ENCODE measurements around the gene APLF. TPM values are rescaled to one million over a fixed set of nuclear protein-coding genes. Genes with fewer than 3 reads are reported as not detected.

The APLF gene
- total and polyA plus RNA-seq, 10 of the 15 experiments (the other 5 are each of a cell fraction or from before 2014, with no cell fraction given): 0.66 to 2.8 (median 1.8) TPM

DNA sequence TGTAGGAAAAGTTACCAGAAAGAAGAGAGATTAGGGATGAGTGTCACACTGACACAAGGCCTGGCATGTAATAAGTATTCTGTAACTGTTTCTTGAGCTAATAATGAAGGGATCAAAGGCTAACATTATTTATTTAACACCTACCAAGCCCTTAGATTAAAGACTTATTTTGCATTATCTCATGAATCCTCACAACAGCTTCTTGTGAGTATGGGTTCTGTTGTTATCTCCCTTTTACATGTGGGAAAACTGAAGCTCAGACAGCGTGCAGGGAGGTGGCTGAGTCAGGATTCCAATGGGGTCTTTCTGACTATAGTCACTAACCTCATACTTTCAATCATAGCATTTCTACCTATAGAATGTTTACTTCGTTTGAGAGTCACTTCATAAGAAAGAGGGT lies 97.0 kb downstream of the APLF start:
- DNase-seq (ENCODE audit: low read depth, low spot score): no peak
- RAD21 ChIA-PET (ENCODE audit: unreplicated experiment): no interaction called here
- POLR2A ChIA-PET: no interaction called here
- BruUV-seq (replicated peaks): no TSS peak
- no peak overlapping the region for H3K27ac ChIP-seq (ENCODE audit: control insufficient read depth, insufficient read depth)
- no peak overlapping the region for H3K9ac ChIP-seq (ENCODE audit: control insufficient read depth, insufficient read depth, low read length)
- no peaks in the 10 kb centered on the region for H4K20me1 ChIP-seq (ENCODE audit: control insufficient read depth, insufficient read depth)
- CTCF ChIA-PET: interaction anchor here (1.0 to 1.7 kb wide), 4 partner anchors 11 to 100 kb away, joined by 3 to 8 read pairs (median 5); no protein-coding TSS in a partner anchor
- intact Hi-C loops (cut with micrococcal nuclease; ENCODE audit: unreplicated experiment): no loop called here
- no peaks in the 10 kb centered on the region for H3K79me2 ChIP-seq (ENCODE audit: control insufficient read depth, insufficient read depth, low read length)
- FAIRE-seq: no peak
- TF ChIP-seq, protein P1, sequence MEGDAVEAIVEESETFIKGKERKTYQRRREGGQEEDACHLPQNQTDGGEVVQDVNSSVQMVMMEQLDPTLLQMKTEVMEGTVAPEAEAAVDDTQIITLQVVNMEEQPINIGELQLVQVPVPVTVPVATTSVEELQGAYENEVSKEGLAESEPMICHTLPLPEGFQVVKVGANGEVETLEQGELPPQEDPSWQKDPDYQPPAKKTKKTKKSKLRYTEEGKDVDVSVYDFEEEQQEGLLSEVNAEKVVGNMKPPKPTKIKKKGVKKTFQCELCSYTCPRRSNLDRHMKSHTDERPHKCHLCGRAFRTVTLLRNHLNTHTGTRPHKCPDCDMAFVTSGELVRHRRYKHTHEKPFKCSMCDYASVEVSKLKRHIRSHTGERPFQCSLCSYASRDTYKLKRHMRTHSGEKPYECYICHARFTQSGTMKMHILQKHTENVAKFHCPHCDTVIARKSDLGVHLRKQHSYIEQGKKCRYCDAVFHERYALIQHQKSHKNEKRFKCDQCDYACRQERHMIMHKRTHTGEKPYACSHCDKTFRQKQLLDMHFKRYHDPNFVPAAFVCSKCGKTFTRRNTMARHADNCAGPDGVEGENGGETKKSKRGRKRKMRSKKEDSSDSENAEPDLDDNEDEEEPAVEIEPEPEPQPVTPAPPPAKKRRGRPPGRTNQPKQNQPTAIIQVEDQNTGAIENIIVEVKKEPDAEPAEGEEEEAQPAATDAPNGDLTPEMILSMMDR (IDR thresholded peaks at IDR 0.05 in 2 of 3, conservative IDR thresholded peaks at IDR 0.05 in 1 of 3; ENCODE audit: control insufficient read depth in 2 of 3, extremely low read depth in 1 of 3, insufficient read depth in 1 of 3, low read depth in 3 of 3, low read length in 3 of 3): no peak
- TF ChIP-seq BMI1 (IDR thresholded peaks at IDR 0.05; ENCODE audit: borderline replicate concordance) (no peak), SIN3A (IDR thresholded peaks at IDR 0.05; ENCODE audit: low read depth, low read length) (no peak), RAD21 (IDR thresholded peaks at IDR 0.05; ENCODE audit: insufficient read depth, low read depth, low read length) (no peak), TCF12 (IDR thresholded peaks at IDR 0.05; ENCODE audit: low read depth, low read length) (no peak), LARP7 (IDR thresholded peaks at IDR 0.05) (no peak), NFIC (IDR thresholded peaks at IDR 0.05; ENCODE audit: low read depth, low read length) (no peak)
- TF ChIP-seq, protein P2, sequence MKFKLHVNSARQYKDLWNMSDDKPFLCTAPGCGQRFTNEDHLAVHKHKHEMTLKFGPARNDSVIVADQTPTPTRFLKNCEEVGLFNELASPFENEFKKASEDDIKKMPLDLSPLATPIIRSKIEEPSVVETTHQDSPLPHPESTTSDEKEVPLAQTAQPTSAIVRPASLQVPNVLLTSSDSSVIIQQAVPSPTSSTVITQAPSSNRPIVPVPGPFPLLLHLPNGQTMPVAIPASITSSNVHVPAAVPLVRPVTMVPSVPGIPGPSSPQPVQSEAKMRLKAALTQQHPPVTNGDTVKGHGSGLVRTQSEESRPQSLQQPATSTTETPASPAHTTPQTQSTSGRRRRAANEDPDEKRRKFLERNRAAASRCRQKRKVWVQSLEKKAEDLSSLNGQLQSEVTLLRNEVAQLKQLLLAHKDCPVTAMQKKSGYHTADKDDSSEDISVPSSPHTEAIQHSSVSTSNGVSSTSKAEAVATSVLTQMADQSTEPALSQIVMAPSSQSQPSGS (IDR thresholded peaks at IDR 0.05; ENCODE audit: low read length): no peak
- TF ChIP-seq, protein P3, sequence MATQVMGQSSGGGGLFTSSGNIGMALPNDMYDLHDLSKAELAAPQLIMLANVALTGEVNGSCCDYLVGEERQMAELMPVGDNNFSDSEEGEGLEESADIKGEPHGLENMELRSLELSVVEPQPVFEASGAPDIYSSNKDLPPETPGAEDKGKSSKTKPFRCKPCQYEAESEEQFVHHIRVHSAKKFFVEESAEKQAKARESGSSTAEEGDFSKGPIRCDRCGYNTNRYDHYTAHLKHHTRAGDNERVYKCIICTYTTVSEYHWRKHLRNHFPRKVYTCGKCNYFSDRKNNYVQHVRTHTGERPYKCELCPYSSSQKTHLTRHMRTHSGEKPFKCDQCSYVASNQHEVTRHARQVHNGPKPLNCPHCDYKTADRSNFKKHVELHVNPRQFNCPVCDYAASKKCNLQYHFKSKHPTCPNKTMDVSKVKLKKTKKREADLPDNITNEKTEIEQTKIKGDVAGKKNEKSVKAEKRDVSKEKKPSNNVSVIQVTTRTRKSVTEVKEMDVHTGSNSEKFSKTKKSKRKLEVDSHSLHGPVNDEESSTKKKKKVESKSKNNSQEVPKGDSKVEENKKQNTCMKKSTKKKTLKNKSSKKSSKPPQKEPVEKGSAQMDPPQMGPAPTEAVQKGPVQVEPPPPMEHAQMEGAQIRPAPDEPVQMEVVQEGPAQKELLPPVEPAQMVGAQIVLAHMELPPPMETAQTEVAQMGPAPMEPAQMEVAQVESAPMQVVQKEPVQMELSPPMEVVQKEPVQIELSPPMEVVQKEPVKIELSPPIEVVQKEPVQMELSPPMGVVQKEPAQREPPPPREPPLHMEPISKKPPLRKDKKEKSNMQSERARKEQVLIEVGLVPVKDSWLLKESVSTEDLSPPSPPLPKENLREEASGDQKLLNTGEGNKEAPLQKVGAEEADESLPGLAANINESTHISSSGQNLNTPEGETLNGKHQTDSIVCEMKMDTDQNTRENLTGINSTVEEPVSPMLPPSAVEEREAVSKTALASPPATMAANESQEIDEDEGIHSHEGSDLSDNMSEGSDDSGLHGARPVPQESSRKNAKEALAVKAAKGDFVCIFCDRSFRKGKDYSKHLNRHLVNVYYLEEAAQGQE (IDR thresholded peaks at IDR 0.05; ENCODE audit: low read depth, low read length): no peak
- H3K36me3 ChIP-seq (ENCODE audit: control insufficient read depth in 2 of 2, insufficient read depth in 2 of 2, low read length in 1 of 2): no peaks in the 10 kb centered on the region
- ATAC-seq: no peak
- H2AFZ ChIP-seq (ENCODE audit: control insufficient read depth, low read depth, low read length): no peak overlapping the region
- in situ Hi-C loops (cut with MboI): no loop called here
- no peaks in the 10 kb centered on the region for H3K9me3 ChIP-seq (replicated peaks; ENCODE audit: control insufficient read depth, insufficient read depth, low read length)
- H3K27me3 ChIP-seq (replicated peaks in 1 of 2; ENCODE audit: control insufficient read depth in 2 of 2, insufficient read depth in 2 of 2, low read length in 1 of 2): no peaks in the 10 kb centered on the region
- SMC1A ChIA-PET (ENCODE audit: uncharacterized antibody, unreplicated experiment): interaction anchor here (1.2 kb wide), 1 partner anchor 16 kb away, joined by 3 read pairs; no protein-coding TSS in a partner anchor
- no peak overlapping the region for H3K4me2 ChIP-seq (ENCODE audit: control insufficient read depth, insufficient read depth)
- no peak overlapping the region for H3K4me3 ChIP-seq
- 0% methylated on average over 2 of the region's 2 CpGs for WGBS (ENCODE audit: insufficient coverage, insufficient replicate concordance, low lambda C conversion rate, missing lambda C conversion rate)
- H3K4me1 ChIP-seq (ENCODE audit: control insufficient read depth, insufficient read depth, low read length): no peaks in the 10 kb centered on the region

Measured in GM12878 (cell line).